Measurements from ENCODE around the gene PRKAB1. TPM values are rescaled to one million over a fixed set of nuclear protein-coding genes. Genes with fewer than 3 reads are reported as not detected.

The PRKAB1 gene
- total RNA-seq, 1 donor from 2014 or later: 28.5 TPM

DNA sequence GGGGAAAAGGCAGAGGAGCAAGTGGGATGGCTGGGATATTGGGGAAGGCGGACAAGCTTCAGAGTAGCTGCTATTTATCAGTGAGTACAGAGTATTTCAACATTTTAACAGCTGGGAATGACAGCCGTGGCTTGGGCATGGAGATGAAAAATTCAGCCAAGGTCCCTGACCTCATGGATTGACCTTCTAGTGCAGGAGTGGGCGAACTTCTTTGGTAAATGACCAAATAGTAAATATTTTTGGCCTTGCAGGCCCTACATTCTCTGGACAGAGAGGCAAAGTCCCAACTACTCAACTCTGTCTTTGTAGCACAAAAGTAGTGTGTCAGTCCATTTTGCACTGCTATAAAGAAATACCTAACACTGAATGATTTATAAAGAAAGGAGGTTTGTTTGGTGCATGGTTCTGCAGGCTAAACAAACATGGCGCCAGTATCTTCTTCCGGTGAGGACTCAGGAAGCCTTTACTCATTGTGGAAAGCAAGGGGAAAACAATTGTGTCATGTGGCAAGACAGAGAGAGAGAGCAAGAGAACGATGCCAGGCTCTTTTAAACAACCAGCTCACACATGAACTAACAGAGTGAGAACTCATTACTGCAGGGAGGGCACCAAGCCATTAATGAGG, 40.8 kb upstream of the PRKAB1 start:
- Mint-ChIP-seq H3K27ac (ENCODE audit: unreplicated experiment) (no peak overlapping the region), H3K4me3 (ENCODE audit: unreplicated experiment) (peak overlapping the region; percentile 21), H3K36me3 (ENCODE audit: low read depth, unreplicated experiment) (peaks cover 24% of the 10 kb centered on the region), H3K4me1 (ENCODE audit: unreplicated experiment) (no peaks in the 10 kb centered on the region), H3K27me3 (ENCODE audit: unreplicated experiment) (no peaks in the 10 kb centered on the region), H3K9me3 (ENCODE audit: unreplicated experiment) (no peaks in the 10 kb centered on the region)
- no peak for DNase-seq (ENCODE audit: low spot score)
- TF ChIP-seq, protein P1, sequence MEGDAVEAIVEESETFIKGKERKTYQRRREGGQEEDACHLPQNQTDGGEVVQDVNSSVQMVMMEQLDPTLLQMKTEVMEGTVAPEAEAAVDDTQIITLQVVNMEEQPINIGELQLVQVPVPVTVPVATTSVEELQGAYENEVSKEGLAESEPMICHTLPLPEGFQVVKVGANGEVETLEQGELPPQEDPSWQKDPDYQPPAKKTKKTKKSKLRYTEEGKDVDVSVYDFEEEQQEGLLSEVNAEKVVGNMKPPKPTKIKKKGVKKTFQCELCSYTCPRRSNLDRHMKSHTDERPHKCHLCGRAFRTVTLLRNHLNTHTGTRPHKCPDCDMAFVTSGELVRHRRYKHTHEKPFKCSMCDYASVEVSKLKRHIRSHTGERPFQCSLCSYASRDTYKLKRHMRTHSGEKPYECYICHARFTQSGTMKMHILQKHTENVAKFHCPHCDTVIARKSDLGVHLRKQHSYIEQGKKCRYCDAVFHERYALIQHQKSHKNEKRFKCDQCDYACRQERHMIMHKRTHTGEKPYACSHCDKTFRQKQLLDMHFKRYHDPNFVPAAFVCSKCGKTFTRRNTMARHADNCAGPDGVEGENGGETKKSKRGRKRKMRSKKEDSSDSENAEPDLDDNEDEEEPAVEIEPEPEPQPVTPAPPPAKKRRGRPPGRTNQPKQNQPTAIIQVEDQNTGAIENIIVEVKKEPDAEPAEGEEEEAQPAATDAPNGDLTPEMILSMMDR (IDR thresholded peaks at IDR 0.05; ENCODE audit: unreplicated experiment): no peak

DNA sequence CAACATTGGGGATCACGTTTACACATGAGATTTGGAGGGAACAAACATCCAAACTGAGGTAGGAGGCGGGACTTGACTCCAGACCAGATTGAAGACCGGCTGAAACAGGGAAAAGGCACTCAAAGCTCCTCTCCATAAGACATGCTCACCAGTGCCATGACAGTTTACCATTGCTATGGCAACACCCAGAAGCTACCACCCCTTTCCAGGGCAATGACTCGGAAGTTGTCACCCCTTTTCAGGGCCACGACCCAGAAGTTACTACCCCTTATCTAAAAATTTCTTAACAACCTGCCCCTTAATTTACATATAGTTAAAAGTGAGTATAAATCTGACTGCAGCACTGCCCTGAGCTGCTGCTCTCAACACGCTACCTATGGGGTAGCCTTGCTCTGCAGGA, 40.2 kb upstream of the PRKAB1 start:
- DNase-seq (ENCODE audit: low spot score): no peak
- Mint-ChIP-seq H3K9me3 (ENCODE audit: unreplicated experiment) (no peaks in the 10 kb centered on the region), H3K27ac (ENCODE audit: unreplicated experiment) (no peak overlapping the region), H3K4me3 (ENCODE audit: unreplicated experiment) (peak overlapping the region; percentile 21), H3K27me3 (ENCODE audit: unreplicated experiment) (no peaks in the 10 kb centered on the region), H3K4me1 (ENCODE audit: unreplicated experiment) (no peaks in the 10 kb centered on the region), H3K36me3 (ENCODE audit: low read depth, unreplicated experiment) (peaks cover 26% of the 10 kb centered on the region)
- TF ChIP-seq, protein P1 (IDR thresholded peaks at IDR 0.05; ENCODE audit: unreplicated experiment): no peak

GRCh38 chr12:119630223-119630780, 37.6 kb upstream of the PRKAB1 start:
- DNase-seq (ENCODE audit: low spot score): no peak
- Mint-ChIP-seq H3K27me3 (ENCODE audit: unreplicated experiment) (no peaks in the 10 kb centered on the region), H3K36me3 (ENCODE audit: low read depth, unreplicated experiment) (peaks cover 27% of the 10 kb centered on the region), H3K4me1 (ENCODE audit: unreplicated experiment) (no peaks in the 10 kb centered on the region), H3K27ac (ENCODE audit: unreplicated experiment) (no peak overlapping the region), H3K4me3 (ENCODE audit: unreplicated experiment) (no peak overlapping the region), H3K9me3 (ENCODE audit: unreplicated experiment) (no peaks in the 10 kb centered on the region)
- TF ChIP-seq, protein P1 (IDR thresholded peaks at IDR 0.05; ENCODE audit: unreplicated experiment): no peak

GRCh38 chr12:119630962-119631550, 36.9 kb upstream of the PRKAB1 start:
- Mint-ChIP-seq H3K9me3 (ENCODE audit: unreplicated experiment) (no peaks in the 10 kb centered on the region), H3K4me3 (ENCODE audit: unreplicated experiment) (peak overlapping the region; percentile 56), H3K36me3 (ENCODE audit: low read depth, unreplicated experiment) (peaks cover 31% of the 10 kb centered on the region), H3K27ac (ENCODE audit: unreplicated experiment) (no peak overlapping the region), H3K27me3 (ENCODE audit: unreplicated experiment) (no peaks in the 10 kb centered on the region), H3K4me1 (ENCODE audit: unreplicated experiment) (no peaks in the 10 kb centered on the region)
- TF ChIP-seq, protein P1 (IDR thresholded peaks at IDR 0.05; ENCODE audit: unreplicated experiment): no peak
- DNase-seq (ENCODE audit: low spot score): no peak

All from endothelial cell (in vitro differentiated cells).